Measurements from ENCODE around the gene BBS2. TPM values are rescaled to one million over a fixed set of nuclear protein-coding genes. Genes with fewer than 3 reads are reported as not detected.
"Not testable (repeated sequence)": the region's sequence is repeated elsewhere in the genome, so short reads cannot be mapped to it uniquely, and the experiment has no call there.

Gene BBS2
- polyA plus RNA-seq, 10 donors, result 32.8 to 60.2 (median 52.8) TPM

DNA sequence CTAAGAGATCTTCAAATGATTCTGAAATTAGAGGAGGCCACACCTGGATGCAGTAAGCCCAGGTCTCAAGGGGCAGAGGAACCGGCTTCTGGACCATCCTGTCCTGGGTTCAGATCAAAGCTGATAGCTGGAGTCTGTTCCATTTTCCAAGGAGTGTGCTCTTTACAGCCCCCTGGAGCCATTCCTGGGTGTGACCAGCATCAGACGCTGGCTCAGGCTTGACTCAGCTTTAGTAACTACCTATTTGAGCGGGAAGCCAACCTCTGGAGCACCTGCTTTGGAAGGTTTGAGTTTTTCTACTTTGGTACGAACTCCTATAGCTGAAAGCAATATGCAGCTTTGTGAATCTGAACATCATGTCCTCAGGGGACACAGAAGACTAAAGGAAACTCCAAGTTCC, 12.9 kb upstream of the BBS2 start:
- no peak for DNase-seq

DNA sequence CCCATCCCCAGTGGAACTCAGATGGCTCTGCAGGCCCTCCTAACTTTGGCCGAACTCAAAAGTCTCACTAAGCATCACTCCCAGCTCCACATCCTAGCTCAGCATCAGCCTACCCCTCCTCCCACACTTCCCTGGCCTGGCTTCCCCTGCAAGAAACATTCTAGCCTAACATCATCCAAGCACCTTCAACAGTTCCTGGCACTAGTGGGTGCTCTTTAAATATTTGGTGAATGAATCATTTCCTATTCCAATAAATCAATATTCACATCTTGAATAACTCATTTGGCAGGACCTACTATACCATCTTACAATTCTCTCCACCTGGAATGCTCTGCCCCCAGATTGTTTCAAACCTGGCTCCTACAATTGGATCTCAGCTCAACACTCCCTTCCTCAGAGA, 11.0 kb upstream of the BBS2 start:
- no peak for DNase-seq

DNA sequence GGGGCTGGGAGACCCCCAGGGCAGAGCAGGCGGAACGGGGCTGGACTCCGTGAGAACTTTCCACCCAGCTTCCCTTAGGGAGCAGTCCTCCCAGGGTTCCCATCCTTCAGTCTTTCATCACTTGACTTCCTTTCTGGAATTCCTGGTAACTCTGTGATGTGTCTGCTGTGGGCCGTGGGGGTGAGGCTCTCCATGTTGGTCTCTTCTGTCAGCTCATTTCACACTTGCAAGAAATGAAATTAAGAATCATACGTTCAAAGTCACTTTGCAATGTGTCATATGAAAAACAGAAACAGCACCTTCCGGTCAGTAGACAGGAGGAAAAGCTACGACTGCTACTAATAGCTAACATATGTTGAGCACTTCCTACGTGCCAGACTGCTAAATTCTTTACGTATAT, 5.4 kb upstream of the BBS2 start:
- peak; percentile 40 to 75 (median 60) for DNase-seq

DNA sequence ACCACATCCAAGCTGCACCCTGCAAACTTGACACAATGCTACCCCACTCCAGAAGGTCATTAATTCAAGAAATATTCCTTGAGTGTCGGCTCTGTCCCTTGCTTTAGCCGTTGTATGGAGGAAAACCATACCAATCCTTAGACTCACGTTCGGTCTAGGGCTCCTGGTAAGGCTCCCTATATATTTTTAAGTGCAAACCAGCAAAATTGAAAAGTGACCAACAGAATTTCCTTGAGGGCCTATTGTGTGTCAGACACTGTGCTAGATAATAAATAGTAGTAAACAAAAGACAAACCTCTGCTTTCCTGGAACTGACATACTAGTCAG, 390 bp upstream of the BBS2 start:
- no peak for DNase-seq

DNA sequence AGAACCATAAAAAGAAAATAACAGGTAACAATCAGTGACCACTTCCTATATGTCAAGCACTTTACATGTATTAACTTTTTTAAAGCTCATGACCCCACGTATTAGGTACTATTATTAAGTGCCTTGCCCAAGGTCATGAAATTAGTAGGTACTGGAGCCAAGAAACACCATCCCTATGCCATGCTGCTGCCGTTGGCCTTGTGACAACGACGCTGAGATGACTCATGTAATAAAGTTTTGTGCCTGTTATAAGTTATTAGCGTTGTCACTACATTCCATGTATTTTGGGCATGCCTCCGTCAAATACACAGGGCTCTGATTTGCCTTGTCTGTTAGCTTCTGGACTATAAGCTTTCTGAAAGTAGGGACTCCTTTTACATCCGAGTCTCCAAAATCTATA, 1.4 kb downstream of the BBS2 start:
- DNase-seq, result no peak

DNA sequence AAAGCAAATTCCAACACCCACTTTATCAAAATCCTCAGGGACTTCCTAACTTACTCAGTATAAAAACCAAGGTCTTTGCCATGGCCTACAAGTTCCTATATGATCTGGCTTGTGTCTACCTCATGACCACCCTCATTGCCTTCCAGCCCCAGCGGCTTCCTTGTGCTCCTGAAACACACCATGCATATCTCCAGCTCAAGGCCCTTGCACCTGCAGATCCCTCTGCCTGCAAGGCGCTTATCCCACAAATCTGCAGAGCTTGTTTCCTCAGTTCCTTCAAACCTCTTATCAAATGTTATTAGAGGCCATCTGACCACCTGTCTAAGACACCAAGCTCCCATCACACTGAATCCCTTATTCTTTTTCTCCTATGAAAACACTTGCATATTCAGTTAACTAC, 2.6 kb downstream of the BBS2 start:
- DNase-seq, result no peak

DNA sequence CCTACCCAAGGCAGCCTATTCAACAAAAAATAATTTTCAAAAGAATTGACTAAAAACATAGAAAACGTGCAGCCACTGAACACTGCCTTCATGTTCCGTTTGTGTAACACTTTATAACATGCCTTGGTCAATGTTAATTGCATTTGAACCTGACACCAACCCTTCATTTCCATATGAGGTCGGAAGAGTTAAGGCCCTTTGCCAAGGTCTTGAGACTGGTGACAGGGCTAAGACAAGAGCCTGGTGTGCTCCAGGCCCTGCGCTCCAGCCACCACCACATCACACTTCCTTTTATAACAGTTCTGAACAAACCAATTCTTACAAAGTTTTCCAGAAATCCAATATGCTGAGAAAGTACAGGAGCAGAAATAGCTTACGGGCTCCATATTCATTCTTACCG, 4.2 kb downstream of the BBS2 start:
- DNase-seq, result no peak

DNA sequence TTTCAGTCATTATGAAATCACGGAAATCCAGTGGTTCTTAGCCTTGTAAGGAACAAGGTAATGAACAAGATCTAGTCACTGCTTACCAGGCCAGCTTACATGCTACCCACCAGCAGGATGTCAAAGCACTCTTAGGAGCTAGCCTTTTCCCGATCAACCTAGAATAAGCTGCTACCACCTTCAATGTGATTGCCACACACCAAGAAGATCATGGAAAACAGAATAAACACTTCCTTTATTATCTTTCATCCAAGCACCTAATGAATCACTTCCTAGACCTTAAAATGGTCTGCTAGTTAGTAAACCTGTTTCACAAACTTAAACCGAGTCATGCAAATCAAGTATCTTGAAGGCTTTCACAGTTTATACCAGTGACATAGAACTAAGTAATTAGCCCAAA, 5.0 kb downstream of the BBS2 start:
- no peak for DNase-seq

DNA sequence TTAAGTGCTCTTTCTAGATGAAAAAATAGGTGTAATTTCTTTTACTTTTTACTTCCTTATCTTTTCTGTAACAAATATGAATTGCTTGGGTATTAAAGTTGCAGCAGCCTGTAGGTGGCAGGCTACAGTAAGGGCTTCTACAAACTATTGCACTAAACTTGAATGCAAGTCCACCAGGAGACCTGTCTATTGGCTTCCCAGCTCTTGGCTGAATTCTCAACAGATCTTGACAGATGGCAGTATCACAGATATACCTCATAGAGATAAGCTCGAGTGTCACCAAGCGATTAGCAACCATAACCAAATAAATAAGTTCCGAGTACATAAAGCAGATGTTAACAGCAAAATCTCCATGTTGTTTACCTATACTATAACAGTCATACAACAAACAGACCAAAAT, 5.9 kb downstream of the BBS2 start:
- peak; percentile 30 to 52 (median 36) for DNase-seq

DNA sequence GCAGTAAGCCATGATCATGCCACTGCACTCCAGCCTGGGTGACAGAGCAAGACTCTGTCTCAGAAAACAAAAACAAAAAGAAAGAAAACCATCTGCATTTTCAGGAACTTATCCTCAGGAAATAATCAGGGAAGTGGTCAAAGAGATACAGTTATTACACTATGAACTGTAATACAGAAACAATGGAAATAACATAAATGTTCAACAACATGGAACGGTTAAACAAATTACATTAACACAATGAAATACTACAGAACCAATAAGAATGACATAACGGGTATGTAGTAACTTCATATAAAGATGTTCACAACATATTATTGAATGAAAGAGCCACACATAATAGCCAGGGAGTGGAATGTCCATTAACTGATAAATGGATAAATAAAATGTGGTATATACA, 6.7 kb downstream of the BBS2 start:
- no peak for DNase-seq

DNA sequence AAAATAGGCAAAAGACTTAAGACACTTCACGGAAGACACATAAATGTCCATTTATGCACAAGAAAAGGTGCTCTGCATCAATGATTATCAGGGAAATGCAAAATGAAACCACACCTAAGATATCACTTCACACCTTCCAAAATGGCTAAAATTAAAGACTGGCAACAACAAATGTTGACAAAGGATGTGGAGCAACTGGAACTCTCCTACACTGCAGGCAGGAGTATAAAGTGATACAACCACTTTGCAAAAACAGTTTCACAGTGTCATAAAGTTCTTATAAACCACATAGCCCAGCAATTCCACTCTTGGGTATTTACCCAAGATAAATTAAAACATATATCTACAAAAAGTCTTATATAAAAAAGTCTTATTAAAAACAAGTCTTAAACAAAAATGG, 7.8 kb downstream of the BBS2 start:
- DNase-seq, result no peak

DNA sequence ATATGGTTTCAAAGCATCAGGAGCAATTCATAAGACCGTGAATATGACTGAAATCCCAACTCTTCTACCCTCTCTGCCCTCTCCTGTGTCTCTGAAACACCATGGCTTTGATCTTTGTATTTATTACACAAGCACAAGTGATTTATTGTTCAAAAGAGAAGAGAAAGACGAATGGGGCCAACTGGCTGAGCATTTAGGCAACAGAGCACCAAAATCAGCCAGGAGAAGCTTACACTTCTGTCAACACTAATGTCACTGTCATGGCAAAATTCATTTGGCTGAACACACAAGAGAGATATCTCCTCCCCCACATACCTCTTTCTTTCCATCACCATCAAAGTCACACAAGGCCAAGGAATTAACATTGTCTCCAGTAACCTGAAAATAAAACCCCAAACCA, 9.3 kb downstream of the BBS2 start:
- no peak for DNase-seq

DNA sequence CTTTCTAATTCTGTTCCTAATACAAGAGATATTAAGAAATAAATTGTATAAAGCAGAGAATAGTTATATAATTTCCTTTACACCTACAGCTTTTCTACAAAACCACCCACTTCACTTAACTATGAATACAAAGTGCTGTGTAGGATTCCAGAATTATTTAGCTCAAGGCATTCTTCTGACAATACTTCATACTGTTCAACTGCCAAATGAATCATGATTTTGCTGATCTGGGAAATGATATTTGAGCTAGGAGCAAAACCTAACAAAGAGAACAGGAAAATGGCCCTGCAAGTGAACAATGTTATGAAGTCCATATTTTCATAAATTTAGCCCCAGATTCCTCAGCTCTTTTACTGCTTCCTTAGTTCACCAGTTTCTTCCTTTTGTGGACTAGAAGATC, 12.9 kb downstream of the BBS2 start:
- peak; percentile 36 to 66 (median 64) for DNase-seq

DNA sequence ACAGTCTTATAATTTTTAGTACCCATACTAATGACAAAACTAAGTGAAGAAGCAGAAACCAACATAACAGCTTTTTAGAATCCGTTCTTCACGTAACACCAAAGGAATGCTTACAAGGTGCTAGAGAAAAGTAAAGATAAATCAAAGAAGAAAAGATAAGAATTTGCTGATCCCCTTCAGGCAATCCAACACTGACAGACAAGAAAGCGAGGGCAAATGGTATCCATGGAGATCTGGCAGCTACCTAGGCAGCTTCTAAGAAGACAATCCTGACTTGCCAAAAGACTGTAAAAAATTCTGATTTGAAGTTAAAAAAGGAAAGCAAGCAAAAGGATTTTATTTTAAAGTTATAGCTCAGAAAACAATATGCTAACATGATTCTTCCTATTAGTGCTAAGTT, 14.6 kb downstream of the BBS2 start:
- no peak for DNase-seq

DNA sequence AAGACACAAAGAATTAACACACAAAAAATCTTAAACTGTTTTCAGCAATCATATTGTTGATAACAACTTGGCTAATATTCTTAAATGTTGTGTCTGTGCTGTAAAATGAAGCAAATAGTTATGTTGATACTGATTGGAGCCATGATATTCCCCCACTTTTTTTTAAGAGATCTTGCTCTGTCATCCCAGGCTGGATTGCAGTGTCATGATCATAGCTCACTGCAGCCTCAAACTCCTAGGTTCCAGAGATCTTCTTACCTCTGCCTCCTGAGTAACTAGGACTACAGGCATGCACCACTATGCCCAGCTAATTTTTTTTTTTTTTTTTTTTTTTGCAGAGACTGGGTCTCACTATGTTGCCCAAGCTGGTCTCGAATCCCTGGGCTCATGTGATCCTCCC, 26.0 kb downstream of the BBS2 start:
- no peak for DNase-seq

DNA sequence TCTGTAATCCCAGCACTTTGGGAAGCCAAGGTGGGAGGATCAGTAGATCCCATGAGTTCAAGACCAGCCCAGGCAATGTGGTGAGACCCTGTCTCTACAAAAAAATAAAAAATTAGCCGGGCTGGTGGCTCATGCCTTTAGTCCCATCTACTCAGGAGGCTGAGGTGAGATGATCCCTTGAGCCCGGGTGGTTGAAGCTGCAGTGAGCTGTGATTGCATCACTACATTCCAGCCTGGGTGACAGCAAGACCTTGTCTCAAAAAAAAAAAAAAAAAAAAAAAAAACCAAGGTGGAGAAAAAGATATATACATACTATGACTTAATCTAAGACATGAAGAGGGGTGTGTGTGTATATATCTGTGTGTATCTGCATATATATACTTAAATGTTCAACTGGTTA, 26.7 kb downstream of the BBS2 start:
- DNase-seq, result no peak

DNA sequence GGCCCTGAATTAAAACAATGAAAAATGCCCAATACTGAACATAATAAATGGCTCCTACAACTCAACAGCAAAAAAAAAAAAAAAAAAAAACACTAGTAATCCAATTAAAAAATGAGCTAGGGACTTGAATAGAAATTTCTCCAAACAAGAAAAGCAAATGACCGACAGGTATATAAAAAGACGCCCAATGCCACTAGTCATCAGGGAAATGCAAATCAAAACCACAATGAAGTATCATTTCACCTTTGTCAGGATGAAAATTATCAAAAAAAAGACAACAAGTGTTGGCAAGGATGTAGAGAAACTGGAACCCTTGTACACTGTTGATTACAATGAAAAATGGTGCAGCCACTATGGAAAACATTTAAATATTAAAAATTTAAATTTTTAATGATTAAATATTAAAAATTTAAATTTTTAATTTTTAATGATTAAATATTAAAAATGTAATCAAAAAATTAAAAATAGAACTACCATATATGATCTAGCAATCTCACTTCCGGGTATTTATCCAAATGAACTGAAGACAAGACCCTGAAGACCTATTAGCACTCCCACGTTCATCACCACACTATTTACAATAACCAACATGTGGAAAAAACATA, 28.1 kb downstream of the BBS2 start:
- no peak for DNase-seq

DNA sequence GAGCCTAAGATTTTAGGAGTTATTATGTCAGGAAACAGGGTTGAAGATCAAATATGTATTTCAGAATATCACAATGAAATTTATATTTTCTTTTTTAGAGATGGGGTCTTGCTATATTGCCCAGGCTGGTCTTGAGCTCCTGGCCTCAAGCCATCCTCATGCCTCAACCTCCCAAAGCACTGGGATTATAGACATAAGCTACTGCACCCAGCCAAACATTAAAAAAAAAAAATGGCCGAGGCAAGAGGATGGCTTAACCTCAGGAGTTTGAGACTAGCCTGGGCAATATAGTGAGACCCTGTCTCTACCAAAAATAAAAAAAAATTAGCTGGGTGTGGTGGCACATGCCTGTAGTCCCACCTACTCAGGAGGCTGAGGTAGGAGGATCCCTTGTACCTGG, 31.0 kb downstream of the BBS2 start:
- DNase-seq, result not testable (repeated sequence)

DNA sequence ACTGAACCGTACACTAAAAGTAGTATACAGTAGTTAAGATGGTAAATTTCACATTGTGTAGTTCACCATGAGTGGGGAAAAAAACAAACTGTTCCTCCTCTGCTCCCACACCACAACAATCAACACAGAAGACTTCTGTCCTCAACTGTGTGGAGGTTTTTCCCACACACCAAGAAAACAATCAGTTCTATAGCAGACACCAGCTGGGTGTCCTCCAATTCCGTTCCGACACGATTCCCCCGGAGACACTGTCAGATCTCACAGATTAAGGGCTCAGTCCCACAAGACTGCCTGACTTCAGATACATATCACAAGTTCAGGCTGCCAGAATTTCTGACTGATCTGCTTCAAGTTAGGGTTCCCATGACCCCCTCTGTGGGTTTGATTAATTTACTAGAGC, 31.8 kb downstream of the BBS2 start:
- DNase-seq, result no peak

DNA sequence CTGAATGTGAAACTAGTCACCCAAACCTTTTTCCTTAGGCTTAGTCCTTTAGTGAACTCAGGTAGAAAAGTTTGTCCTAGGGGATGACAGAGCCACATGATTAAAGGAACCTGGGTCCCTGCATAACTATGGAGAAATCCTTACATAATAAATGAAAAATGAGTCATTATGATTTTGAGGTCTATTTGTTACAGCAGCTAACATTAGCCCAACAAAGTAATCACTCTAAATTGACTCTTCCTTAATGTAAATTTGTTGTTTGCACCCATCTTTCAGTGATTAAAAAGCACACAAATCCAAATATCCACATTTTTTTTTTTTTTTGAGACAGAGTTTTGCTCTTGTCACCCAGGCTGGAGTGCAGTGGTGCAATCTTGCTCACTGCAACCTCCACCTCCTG, 36.4 kb downstream of the BBS2 start:
- DNase-seq, result no peak

DNA sequence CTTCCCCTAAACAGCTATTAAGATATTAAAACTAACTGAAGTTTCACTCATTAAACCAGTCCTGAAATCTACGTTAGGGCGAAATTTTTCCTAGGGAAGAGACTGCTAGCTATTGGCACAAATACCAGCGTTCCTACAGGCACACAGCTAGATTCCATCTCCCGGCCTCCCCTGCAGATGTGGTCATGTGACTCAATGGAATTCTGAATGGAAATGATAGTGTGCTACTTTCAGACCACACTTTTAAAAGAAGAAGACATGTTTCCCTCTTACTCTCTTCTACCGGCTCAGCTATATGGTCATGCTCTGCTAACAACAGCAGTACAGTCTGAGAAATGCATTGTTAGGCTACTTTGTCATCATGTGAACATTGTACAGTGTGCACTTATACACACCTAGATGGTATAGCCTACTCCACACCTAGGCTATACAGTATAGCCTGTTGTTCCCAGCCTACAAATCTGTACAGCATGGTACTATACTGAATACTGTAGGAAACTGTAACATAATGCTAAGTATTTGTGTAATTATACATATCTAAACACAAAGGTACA, 37.1 kb downstream of the BBS2 start:
- DNase-seq, result no peak

DNA sequence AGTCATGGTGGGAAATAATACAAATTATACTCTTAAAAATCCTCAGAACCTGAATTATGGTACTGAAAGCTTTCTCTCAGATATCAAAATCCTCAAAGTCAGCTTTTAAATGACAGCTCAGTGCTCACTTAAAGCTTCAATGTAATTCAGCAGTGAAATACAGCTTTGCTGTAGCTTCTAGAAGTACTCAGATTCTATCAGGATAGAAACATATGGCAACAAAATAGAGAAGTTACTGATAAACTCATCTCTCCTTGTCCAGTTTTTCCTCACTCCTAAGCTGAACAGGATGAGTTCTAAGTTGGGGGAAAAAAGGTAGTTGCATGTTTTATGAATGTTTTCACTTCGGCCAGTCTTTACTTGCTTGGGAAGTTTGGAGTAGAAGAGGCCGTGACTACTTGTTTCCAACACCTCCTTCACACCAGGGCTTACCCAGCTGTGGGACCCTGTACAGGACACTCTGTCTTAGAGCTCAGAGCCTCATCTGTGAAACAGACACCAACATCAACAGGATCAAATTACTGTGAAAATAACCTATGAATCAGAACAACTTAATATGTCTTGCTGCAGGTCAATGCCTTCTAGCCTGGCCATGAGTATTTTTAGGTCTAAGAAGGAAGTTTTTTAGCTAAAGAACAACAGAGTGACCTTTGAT, 38.2 kb downstream of the BBS2 start:
- no peak for DNase-seq

DNA sequence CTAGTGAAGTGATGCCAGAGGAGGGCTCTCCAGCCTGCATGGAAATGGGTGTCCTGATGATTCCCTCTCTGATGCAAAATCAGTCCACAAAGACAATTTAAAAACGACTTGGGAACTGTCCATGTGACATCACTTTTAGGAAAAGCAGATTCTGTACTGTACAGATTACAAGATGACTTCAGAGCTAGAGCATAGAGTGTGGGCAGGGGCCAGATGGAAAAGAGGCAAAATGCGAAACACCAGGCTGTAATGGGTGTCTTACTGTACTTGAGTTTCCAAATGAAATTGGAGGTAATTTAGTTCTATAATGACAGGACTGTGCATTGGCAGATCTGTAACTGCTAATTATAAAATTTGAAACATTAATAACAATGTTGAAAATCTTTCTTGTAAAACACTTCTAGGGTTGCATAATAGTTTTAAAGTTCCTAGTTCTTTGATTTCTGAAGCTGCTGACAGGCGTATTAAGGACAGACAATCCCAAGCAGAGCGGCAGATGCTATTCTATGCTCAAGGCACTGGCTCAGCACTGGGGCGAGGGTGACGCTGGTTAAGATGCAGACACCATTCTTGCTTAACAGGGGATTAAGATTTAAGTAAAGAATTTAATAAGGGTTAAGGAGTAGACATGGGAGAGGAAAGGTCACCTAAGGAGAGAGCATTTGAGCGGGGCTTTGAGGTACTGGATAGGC, 38.9 kb downstream of the BBS2 start:
- DNase-seq, result no peak

DNA sequence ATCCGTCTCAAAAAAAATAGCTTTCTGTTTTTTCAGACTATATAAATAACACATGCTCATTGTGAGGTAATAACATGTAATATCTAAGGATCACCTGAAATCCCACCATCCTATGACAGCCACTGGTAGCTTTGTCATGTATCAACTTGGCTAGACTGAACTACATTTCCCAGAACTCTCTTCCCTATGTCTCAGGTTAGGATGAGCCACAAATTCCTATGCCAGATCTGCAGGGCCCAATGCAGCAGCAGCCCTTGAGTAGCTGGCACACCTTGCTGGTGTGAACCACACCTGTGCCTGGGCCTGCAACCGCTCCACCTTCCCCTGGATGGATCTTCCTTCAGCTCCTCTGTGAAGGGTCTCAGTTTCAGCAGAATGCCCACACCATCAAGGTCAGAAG, 40.4 kb downstream of the BBS2 start:
- DNase-seq, result no peak

Measured in muscle of back (tissue), 11 donors.